CD4-positive, alpha-beta T cell treated with Interleukin-17A for 4 hours (primary cell): ENCODE measurements around the gene CNPY3.
A peak's percentile ranks its signal among the peaks of the same experiment; 100 is the strongest.
"Not testable (repeated sequence)": the region's sequence is repeated elsewhere in the genome, so short reads cannot be mapped to it uniquely, and the experiment has no call there.

Experiments
- DNase-seq: peaks from one replicate; pipeline ENCODE4 v3.0.0-alpha.2; 2020; ENCODE audit warnings: mixed read lengths

Gene CNPY3

GRCh38 chr6:42916288-42916687 is 13.0 kb upstream of the CNPY3 start:
- DNase-seq: no peak

- no peak for DNase-seq
Observed at GRCh38 chr6:42921801-42922200, 7.5 kb upstream of the CNPY3 start.

- no peak for DNase-seq
Observed at GRCh38 chr6:42923666-42924065, 5.6 kb upstream of the CNPY3 start.

GRCh38 chr6:42925248-42925857 is 3.9 kb upstream of the CNPY3 start:
- DNase-seq: no peak

DNA sequence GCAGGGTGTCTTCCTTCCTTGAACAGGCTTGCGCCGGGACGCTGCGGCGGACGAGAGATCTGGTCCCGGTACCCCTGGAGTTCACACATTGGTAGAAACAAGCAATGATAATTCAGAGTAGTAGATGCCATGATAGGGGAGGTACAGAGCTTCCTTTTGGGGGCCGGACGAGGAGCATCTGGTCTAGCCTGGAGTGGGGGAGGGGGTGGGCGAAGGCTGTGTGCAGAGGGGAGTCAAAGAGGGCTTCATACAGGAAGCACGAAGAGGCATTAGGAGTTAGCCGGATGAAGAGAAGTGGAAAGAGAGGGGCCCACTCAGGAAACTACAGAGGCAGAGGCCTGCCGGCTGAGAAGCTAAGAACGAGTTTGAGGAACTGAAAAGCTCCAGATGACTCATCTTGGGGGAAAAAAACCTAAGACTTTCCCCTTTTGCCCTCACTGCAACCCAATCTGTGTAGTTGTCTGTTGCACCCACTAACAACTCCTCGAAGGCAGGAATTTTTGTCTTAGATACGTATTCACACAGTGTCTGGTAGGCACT is 611 bp downstream of the CNPY3 start:
- DNase-seq: peak; percentile 65

- no peak for DNase-seq
Observed at GRCh38 chr6:42932412-42932811, 3.1 kb downstream of the CNPY3 start.

DNA sequence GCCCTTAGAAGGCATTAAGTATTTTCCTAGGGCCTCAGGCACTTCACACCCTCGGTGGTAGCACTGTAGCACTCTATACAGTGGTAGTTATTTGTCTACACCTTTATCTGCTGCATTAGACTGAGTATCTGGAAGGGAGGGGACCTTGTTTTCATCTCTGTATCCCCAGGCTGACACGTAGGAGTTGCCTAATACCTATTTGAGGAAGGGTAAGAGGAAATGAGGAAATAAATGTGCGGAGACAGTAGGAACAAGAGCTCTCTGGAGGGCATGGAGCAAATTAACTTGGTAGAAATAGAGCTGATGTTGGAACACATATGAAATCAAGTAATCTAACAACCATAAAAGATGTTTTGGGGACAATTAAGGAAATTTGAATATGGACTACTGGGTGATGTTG is 3.9 kb downstream of the CNPY3 start:
- DNase-seq: no peak

DNA sequence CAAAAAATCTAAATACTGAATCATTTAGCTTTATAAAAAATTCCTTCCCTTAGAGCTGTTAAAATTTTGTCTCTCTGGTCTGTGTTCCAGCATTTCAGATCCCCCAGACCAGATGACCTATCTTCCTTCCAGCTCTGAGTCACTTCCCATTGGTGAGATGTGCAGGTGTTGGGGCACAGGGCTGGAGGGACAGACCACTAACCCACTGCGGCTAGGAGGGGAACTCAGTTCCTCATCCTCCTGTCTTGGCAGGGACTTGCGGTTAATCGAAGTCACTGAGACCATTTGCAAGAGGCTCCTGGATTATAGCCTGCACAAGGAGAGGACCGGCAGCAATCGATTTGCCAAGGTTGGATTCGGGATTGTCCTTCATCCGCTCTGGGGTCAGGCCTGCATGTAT is 6.0 kb downstream of the CNPY3 start:
- no peak for DNase-seq

- no peak for DNase-seq
Observed at GRCh38 chr6:42936398-42936797, 7.1 kb downstream of the CNPY3 start.

- DNase-seq: no peak
Observed at GRCh38 chr6:42937548-42938427, 8.5 kb downstream of the CNPY3 start.

GRCh38 chr6:42938428-42938796 is 9.1 kb downstream of the CNPY3 start:
- DNase-seq: no peak

DNA sequence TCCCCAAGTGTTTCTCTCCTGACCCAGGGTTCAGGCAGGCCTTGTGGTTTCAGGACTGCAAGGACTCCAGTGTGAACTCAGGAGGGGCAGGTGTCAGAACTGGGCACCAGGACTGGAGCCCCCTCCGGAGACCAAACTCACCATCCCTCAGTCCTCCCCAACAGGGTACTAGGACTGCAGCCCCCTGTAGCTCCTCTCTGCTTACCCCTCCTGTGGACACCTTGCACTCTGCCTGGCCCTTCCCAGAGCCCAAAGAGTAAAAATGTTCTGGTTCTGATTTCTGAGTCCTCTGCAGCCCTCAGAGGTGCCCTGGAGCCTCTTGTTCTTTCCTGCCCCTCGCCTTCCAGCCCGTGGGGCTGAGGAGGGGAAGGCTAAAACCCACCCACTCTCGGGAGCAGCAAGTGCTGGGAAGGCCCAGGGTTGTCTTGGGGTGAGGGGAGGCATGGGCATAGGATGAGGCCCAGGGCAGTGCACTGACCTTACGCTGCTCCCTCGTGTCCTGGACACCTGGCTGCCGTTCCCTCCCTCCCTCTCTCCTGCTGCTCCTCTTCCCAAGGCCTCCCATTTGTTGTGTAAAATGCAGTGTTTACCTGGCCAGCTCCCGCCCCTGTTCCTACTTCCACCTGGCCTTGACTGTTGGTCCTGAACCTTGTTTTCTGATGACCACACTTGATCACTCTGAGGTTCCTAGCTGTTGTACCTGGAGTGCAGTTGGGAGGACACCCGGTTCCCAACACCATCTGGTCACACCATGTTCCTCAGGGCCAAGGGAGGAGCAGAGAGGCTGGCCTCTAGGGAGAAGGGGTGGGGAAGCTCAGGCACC is 9.9 kb downstream of the CNPY3 start:
- DNase-seq: no peak

DNA sequence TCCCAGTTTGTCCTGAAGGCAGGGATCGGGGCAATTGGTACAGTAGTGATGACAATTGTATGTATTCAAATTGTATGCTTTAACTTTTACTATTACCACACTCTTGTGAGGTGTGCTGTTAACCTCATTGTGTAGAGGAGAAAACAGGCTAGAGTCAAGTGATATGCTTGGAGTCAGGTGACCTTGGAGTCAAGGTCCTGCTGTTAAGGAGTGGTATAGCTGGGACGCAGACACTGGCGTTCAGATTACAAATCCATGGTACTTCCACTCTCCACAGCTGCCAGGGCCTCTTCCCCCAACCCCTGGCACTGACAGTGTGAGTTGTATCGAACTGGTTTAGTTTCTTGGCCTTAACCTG is 10.5 kb downstream of the CNPY3 start:
- DNase-seq: no peak

DNA sequence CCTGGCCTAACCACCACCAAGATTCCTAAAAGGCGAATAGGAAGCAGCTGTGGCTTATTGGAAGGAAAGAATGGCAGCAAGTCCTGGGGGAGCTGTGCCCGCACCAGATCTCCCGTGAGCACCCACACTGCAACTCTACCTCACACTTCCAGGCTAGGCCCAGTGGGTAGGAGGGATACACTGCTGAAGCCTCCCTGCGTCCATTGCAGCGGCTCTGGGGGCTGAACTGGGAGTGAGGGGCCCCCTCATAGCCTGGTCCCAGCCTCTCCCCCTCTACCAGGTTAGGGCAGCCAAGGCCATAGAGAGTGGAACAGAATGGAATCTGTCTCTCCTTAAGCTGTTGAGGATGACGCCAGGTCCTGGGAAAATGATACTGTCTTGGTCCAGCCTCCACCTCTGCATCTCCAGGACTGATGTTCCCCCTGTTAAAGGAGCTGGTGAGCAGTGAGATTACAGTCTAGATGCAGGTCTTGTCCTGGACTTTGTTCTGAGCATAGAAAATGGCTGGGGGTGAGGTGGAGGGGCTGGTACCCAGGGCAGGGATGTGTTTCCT is 11.3 kb downstream of the CNPY3 start:
- no peak for DNase-seq

DNA sequence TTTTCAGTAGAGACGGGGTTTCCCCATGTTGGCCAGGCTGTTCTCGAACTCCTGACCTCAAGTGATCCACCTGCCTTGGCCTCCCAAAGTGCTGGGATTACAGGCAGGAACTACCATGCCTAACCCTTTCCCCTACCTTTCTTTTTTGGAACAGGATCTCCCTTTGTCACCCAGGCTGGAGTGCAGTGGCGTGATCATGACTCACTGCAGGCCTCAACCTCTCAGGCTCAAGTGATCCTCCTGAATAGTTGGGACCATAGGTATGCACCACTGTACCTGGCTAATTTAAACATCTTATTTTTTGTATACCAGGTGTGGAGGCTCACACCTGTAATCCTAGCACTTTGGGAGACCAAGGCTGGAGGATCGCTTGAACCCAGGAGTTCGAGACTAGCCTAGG is 12.1 kb downstream of the CNPY3 start:
- not testable (repeated sequence) for DNase-seq

DNA sequence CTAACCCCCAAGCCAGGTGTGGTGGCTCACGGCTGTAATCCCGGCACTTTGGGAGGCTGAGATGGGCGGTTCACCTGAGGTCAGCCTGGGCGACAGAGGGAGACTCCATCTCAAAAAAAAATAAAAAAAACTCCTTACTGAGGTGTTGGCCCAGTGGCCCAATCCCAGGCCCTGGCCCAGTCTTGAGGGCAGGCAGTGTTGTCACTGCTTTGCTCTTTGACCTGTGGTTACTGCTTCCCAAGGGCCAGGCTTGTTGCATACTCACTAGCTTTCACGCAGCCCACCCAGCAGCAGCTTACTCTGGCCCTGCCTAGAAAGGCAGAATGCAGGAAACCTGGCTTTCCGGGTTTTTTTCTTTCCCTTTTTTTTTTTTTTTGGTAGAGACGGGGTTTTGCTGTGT is 13.2 kb downstream of the CNPY3 start:
- no peak for DNase-seq

DNA sequence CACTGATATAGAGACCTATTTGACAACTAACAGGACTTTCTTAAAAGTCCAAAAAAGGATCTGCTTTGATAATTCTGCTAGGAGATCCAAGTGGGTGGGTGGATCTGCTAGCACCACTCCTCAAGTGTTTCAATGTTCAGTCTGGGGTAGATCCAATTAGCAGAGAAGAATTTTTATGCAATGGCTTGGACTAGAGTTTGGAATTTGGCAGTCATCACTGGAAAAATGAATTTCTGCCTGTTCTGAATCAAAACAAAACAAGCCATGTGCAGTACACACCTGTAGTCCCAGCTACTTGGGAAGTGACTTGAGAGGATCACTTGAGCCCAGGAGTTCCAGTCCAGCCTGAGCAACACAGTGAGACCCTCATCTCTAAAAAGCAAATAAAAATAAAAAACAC is 18.7 kb downstream of the CNPY3 start:
- DNase-seq: no peak

GRCh38 chr6:42952389-42952788 is 23.1 kb downstream of the CNPY3 start:
- DNase-seq: no peak

GRCh38 chr6:42954405-42954804 is 25.1 kb downstream of the CNPY3 start:
- not testable (repeated sequence) for DNase-seq

DNA sequence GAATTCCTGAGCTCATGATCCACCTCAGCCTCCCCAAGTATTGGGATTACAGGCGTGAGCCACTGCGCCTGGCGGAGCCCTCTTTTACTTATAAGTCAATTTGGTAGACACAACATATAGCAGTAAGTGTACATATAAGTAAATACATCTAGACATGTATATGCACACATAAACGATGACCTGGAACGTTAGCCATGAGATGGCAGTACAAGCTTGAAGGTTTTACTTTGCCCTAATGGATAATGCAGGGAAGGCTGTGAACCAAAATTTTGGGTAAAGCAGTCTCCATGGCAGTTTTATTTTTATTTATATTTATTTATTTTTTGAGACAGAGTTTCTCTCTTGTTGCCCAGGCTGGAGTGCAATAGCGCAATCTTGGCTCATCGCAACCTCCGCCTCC is 28.8 kb downstream of the CNPY3 start:
- DNase-seq: no peak

DNA sequence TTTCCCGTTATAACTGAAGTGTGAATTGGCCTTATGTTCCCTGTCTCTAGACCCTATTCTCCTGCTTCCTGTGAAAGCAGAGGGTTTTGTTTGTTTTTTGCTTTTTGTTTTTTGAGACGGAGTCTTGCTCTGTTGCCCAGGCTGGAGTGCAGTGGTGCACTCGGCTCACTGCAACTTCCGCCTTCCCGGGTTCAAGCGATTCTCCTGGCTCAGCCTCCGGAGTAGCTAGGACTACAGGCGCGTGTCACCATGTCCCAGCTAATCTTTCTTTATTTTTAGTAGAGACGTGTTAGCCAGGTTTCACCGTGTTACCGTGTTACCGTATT is 30.6 kb downstream of the CNPY3 start:
- no peak for DNase-seq

GRCh38 chr6:42960243-42961019 is 31.2 kb downstream of the CNPY3 start, which contains the start of gene GNMT:
TSS of gene GNMT (plus strand) at chr6:42960754. CDS start at chr6:42960768, 14 bp downstream.
- DNase-seq: peak; percentile 62
